HG03558 (cell line): ENCODE measurements around the gene C1GALT1C1.

Experiments
- ATAC-seq: cut with Tn5 transposase; IDR thresholded peaks from one replicate; pipeline ENCODE4 v1.9.1; 2021; ENCODE audit warnings: moderate number of reproducible peaks; ENCODE audit not compliant: unreplicated experiment; ENCODE audit errors: extremely low read depth

Gene C1GALT1C1

DNA sequence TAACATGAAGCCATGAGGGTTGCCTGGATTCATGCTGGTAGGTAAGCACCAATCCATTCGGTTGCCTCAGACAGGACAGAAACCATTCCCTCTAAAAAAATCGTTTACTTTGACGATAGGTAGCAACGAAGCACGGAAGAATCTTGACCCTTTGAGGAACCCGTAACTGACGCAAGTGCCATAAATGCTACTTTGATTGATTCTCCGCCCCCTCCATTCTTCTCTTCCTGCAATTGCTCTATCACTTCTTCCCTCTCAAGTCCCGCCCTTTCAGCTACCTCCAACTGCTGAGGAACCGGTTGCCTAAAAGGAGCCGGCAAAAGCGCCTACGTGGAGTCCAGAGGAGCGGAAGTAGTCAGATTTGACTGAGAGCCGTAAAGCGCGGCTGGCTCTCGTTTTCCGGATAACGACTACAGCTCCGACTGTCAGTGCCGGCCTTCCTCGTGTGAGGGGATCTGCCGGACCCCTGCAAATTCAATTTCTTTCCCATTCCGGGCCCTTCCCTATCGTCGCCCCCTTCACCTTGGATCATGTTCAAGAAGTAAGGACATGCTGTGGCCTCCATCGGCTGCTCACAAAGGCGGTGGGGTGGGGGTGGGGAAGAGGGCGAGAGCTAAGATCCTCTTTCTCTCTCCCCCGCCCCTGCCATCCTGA, 26.0 kb downstream of the C1GALT1C1 start, which contains the start of gene MCTS1:
MCTS1 (plus strand) TSS at position 395 of the 654 bp plus-strand sequence; CDS start at position 531, 136 bp downstream.
- ATAC-seq: peak; percentile 86

DNA sequence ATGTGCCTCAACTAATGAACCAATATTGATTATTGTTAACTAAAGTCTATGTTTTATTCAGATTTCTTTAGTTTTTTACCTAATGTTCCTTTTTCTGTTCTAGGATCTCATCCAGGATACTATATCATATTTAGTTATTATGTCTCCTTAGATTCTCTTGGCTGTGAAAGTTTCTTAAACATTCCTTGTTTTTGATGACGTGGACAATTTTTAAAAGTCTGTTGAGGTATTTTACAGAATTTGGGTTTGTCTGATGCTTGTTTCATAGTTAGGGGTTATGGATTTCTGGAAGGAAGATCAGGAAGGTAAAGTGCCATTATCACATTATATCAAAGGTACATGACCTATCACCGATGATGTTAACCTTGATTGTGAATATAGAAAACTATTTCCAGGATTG, 44.2 kb downstream of the C1GALT1C1 start:
- ATAC-seq: no peak
